Limb (tissue), 2 donors: ENCODE results near the gene SPATS2L.

ENCODE experiments used
- DNase-seq, 2 donors: peaks; one replicate each; pipeline ENCODE4 v3.0.0-alpha.2; 2016; ENCODE audit errors: extremely low spot score in 2 of 2

The SPATS2L gene

GRCh38 chr2:200498402-200499162 lies 192.1 kb downstream of the SPATS2L start:
- DNase-seq = no peak

DNA sequence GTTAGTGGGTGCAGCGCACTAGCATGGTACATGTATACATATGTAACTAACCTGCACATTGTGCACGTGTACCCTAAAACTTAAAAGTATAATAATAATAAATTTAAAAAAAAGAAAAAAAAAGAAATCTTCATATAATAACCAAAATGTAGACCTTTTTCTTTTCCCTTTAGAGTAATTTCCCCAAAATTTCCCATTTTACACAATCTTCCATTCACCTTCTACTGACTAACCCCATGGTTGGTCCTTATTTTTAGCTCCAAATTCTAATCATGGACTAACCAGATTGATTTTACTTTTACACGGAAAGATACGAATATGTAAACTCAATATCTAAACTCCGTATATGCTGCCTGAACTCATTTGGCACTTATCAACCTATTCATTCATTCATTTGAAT lies 195.7 kb downstream of the SPATS2L start:
- DNase-seq = no peak

GRCh38 chr2:200506679-200507078 lies 200.2 kb downstream of the SPATS2L start:
- no peak for DNase-seq

- no peak for DNase-seq
Observed at GRCh38 chr2:200507179-200507578, 200.7 kb downstream of the SPATS2L start.

- no peak for DNase-seq
Observed at GRCh38 chr2:200509235-200509611, 202.7 kb downstream of the SPATS2L start.

GRCh38 chr2:200509612-200510433 lies 203.3 kb downstream of the SPATS2L start, which contains the start of gene KCTD18:
Gene KCTD18, minus strand, starts transcription at chr2:200510068. Its CDS starts 3,052 bp downstream, at chr2:200507016.
- peak; percentile 86 to 94 for DNase-seq

DNA sequence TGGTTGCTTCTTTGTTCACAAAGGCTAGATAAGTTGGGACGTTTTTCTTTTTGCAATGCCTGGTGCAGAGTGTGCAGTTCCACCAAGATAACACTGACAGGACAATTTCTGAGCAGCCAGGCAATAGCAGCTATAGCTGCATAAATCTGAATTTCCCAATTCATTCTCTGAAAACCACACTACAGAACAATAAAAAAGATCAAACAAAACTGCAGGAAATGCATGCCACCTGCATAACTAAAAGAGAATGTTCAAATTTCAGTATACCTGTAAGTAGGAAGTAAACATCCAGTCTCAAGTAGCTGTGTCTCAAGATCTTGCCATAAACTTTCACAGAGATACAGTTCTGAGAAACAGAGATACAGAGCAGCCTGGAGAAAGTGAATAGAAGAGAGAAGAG lies 208.7 kb downstream of the SPATS2L start:
- no peak for DNase-seq

- DNase-seq = no peak
Observed at GRCh38 chr2:200523158-200523557, 216.7 kb downstream of the SPATS2L start.

DNA sequence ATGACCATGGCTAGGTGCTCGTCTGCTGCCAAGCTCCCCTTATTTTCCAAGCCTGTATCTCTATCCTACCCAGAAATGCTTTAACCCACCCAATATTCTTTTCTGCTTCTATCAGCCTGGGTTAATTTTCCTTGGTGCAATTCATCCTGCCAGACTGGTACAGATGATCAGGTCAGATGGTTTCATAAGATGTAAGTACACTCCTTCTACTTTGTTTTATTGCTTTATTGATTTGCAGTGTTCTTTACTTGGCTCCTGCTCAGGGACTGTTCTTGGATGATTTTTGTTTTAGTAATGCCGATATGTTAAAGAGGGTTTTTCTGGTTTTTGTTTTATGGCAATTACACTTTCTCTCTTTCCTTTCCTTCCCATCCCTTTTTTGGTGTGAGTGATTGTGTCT lies 217.1 kb downstream of the SPATS2L start:
- DNase-seq = no peak

DNA sequence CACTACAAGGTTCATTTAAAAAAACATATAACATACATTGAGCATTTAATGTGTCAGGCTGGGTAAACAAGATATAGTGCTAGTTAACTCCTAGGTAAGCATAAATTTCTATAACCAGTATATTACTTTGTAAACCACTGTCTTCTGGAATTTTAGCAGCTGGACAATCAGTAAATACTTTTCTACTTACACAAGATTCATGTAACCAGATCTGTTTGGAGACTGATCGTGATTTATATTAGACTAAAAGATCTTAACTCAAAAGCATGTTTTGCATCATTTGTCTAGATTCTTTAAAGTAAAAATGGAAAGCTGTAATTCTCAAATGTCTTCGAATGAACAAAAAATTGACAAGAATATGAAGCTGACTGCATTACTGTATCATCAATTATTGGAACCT lies 218.6 kb downstream of the SPATS2L start:
- no peak for DNase-seq

- DNase-seq = no peak
Observed at GRCh38 chr2:200525551-200525881, 219.0 kb downstream of the SPATS2L start.

DNA sequence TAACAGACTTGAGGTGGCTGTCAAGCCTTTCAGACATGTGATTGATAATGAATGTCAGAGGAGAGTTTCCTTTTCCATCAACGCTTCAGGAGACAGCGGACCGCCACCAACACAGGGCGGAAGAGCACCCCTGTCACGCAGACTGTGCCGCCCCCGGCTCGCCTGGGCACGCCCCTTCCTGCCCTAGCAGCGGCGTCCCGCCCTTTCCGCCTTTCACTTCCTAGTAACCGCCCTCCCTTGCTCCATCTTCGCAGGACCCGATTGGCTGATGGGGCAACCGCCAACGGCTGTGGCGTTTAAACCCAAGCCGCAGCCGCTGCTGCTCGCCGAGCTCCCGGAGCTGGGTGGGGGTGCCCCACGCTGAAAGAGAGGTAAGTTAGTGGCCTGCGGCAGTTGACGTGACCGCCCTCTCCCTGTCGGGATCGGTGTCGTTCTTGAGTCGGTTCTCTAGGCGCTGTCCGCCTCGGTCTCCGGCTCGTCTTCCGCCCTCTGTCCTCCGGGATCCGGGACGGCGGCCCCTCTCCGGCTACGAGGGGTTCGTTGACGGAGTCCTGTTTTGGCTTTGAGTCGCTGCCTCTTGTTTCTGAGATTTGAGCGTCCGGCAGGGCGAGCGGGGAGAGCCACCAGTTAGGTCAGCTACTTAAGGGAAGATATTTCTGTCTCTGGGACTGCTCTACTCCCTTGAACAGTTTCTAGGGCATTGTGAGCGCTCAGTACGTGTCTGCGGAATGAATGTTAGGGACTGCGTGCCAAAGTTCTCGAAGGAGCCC lies 219.6 kb downstream of the SPATS2L start, which contains the start of gene SGO2:
SGO2 (plus strand) TSS at position 326 of the 770 bp plus-strand sequence. CDS start 6,769 bp downstream, outside the sequence.
- peak; percentile 94 to 98 for DNase-seq

- DNase-seq = no peak
Observed at GRCh38 chr2:200528228-200528627, 221.7 kb downstream of the SPATS2L start.
